ENCODE data around the gene RAB27A. TPM values are rescaled to one million over a fixed set of nuclear protein-coding genes. Genes with fewer than 3 reads are reported as not detected.

The RAB27A gene
- total and polyA plus RNA-seq, 2 of the 13 experiments (the other 11 are each of a cell fraction or from before 2014, with no cell fraction given) = 3.4 to 8.1 TPM

- TF ChIP-seq HINFP (CRISPR knock-in tag; IDR thresholded peaks at IDR 0.05; ENCODE audit: low read depth) (no peak), KDM3A (CRISPR knock-in tag; IDR thresholded peaks at IDR 0.05; ENCODE audit: low read depth) (no peak), PRMT3 (CRISPR knock-in tag; IDR thresholded peaks at IDR 0.05; ENCODE audit: borderline replicate concordance, low read depth) (no peak), RFX5 (IDR thresholded peaks at IDR 0.05; ENCODE audit: low read depth, low read length) (no peak), TRIM24 (CRISPR knock-in tag; IDR thresholded peaks at IDR 0.05) (no peak), RFX1 (IDR thresholded peaks at IDR 0.05) (no peak)
Measured at GRCh38 chr15:55246567-55246966, 43.0 kb downstream of the RAB27A start (continued).

GRCh38 chr15:55245059-55245458 lies 44.6 kb downstream of the RAB27A start:
- Histone ChIP-seq H3K9ac (ENCODE audit: insufficient read depth, low read depth, low read length) (no peak overlapping the region), H3K4me3 (replicated peaks in 1 of 3; ENCODE audit: insufficient read depth in 1 of 3, low read depth in 2 of 3, low read length in 3 of 3) (no peak overlapping the region), H3K4me1 (ENCODE audit: insufficient read depth, low read length) (peaks cover 12% of the 10 kb centered on the region), H4K20me1 (ENCODE audit: insufficient read depth, low read length) (no peaks in the 10 kb centered on the region), H3K4me2 (ENCODE audit: low read depth, low read length) (no peak overlapping the region), H3K79me2 (ENCODE audit: insufficient read depth, low read length) (no peaks in the 10 kb centered on the region), H3K9me3 (ENCODE audit: low read length) (no peaks in the 10 kb centered on the region), H2AFZ (ENCODE audit: low read length) (no peak overlapping the region), H3K27me3 (ENCODE audit: control insufficient read depth in 1 of 2, insufficient read depth in 2 of 2, low read length in 2 of 2) (no peaks in the 10 kb centered on the region), H3K27ac (ENCODE audit: extremely low read length, insufficient read depth, low read length) (no peak overlapping the region), H3K36me3 (replicated peaks in 1 of 2; ENCODE audit: control insufficient read depth in 1 of 2, insufficient read depth in 2 of 2, low read length in 2 of 2) (no peaks in the 10 kb centered on the region)
- 97% methylated on average over 4 of the region's 4 CpGs for WGBS (ENCODE audit: low lambda C conversion rate)
- TF ChIP-seq HDAC2 (CRISPR knock-in tag; IDR thresholded peaks at IDR 0.05) (no peak), ZNF34 (CRISPR knock-in tag; IDR thresholded peaks at IDR 0.05; ENCODE audit: borderline replicate concordance) (no peak)
- ATAC-seq (no peak), FAIRE-seq (no peak), DNase-seq (ENCODE audit: low spot score) (no peak)
- ChIA-PET POLR2A (no interaction called here), CTCF (ENCODE audit: low intra/inter-chr PET ratio, low total read pairs) (no interaction called here)
- BruUV-seq (replicated peaks) = no TSS peak
- in situ Hi-C loops (cut with HindIII; ENCODE audit: extremely low pct_ligation_motif_present, low pct_unique_long_range_greater_than_20kb) (no loop called here), intact Hi-C loops (cut with micrococcal nuclease; ENCODE audit: unreplicated experiment) (no loop called here)
